B cell (primary cell): ENCODE data around the gene CDH18.

ENCODE experiments used
- EZH2 ChIP-seq: IDR thresholded peaks from 2 replicates; pipeline ENCODE4 v1.6.1; 2012; ENCODE audit warnings: borderline replicate concordance, low read depth, mild to moderate bottlenecking, moderate library complexity, low read length; ENCODE audit not compliant: insufficient read depth, poor library complexity, severe bottlenecking
- TF ChIP-seq, protein P1 (sequence below): fragments of 200-600 bp; IDR thresholded peaks from one replicate; pipeline ENCODE4 v1.8.0; 2022; ENCODE audit warnings: antibody characterized with exemption, mild to moderate bottlenecking

DNA sequence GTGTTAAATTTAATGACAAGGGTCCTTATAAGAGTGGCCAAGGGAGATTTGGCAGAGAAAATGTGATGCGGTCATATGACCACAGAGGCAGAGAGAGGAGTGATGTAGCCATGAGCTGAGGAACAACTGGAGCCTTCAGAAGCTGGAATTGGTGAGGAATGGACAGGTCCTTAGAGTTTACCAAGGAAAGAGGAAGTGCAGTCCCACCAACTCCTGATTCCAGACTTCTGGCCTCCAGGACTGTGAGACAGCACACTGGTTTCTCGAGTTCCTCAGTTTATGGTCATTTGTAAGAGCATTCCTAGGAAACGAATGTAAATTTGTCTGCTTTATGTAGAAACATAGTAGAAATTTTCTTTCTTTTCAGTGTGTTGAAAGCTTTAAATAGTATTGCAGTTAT is 410.1 kb downstream of the CDH18 start:
- TF ChIP-seq, protein P1, sequence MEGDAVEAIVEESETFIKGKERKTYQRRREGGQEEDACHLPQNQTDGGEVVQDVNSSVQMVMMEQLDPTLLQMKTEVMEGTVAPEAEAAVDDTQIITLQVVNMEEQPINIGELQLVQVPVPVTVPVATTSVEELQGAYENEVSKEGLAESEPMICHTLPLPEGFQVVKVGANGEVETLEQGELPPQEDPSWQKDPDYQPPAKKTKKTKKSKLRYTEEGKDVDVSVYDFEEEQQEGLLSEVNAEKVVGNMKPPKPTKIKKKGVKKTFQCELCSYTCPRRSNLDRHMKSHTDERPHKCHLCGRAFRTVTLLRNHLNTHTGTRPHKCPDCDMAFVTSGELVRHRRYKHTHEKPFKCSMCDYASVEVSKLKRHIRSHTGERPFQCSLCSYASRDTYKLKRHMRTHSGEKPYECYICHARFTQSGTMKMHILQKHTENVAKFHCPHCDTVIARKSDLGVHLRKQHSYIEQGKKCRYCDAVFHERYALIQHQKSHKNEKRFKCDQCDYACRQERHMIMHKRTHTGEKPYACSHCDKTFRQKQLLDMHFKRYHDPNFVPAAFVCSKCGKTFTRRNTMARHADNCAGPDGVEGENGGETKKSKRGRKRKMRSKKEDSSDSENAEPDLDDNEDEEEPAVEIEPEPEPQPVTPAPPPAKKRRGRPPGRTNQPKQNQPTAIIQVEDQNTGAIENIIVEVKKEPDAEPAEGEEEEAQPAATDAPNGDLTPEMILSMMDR = no peak
- TF ChIP-seq EZH2 = no peak
